Calu3 (cell line): ENCODE data around the gene SCAANT1. TPM values are rescaled to one million over a fixed set of nuclear protein-coding genes. Genes with fewer than 3 reads are reported as not detected.

ENCODE experiments used
- BruUV-seq: library from RNA; stranded (reverse); fragments of 400-500 nt; replicated peaks from 2 replicates; lab custom pipeline; 2021; lab: Mats Ljungman, UMichigan
- CTCF ChIA-PET: fragments of 300-600 bp; sonication (Branson Sonifier 250); formaldehyde crosslinking; loops from one replicate; lab custom pipeline; 2022; ENCODE audit warnings: antibody characterized with exemption; lab: Charles Lee
- DNase-seq: peaks from one replicate; pipeline ENCODE4 v3.0.0; 2022
- H3K27ac Mint-ChIP-seq: one replicate; pipeline ENCODE4 v1.8.0; 2022; ENCODE audit warnings: mixed read lengths; ENCODE audit not compliant: unreplicated experiment
- H3K27me3 Mint-ChIP-seq: one replicate; pipeline ENCODE4 v1.8.0; 2022; ENCODE audit warnings: mixed read lengths; ENCODE audit not compliant: unreplicated experiment
- H3K36me3 Mint-ChIP-seq: one replicate; pipeline ENCODE4 v1.8.0; 2022; ENCODE audit warnings: mild to moderate bottlenecking, moderate library complexity, mixed read lengths; ENCODE audit not compliant: insufficient read depth, unreplicated experiment
- H3K4me1 Mint-ChIP-seq: one replicate; pipeline ENCODE4 v1.8.0; 2022; ENCODE audit warnings: mild to moderate bottlenecking, low read depth, mixed read lengths; ENCODE audit not compliant: unreplicated experiment
- H3K4me3 Mint-ChIP-seq: one replicate; pipeline ENCODE4 v1.8.0; 2022; ENCODE audit warnings: mild to moderate bottlenecking, low read depth, moderate library complexity, mixed read lengths; ENCODE audit not compliant: unreplicated experiment
- H3K9me3 Mint-ChIP-seq: one replicate; pipeline ENCODE4 v1.8.0; 2022; ENCODE audit warnings: low read depth, mixed read lengths; ENCODE audit not compliant: unreplicated experiment
- CTCF ChIP-seq: fragments of 200-600 bp; IDR thresholded peaks from one replicate; pipeline ENCODE4 v1.8.0; 2022; ENCODE audit warnings: antibody characterized with exemption; ENCODE audit not compliant: unreplicated experiment
- intact Hi-C: fragments of 100-400 bp; cut with micrococcal nuclease; formaldehyde crosslinking; loops from one replicate; pipeline ENCODE4 v1.10.0; 2022; ENCODE audit not compliant: unreplicated experiment
- total RNA-seq: library from RNA; stranded (reverse); gene quantifications from 2 replicates; pipeline ENCODE4 v1.2.3, GENCODE V29; 2022

SCAANT1 gene
- total RNA-seq, 1 experiment from 2014 or later = not detected

- Mint-ChIP-seq H3K36me3 (no peaks in the 10 kb centered on the region), H3K9me3 (no peaks in the 10 kb centered on the region), H3K4me3 (no peak overlapping the region), H3K27ac (no peak overlapping the region), H3K27me3 (no peaks in the 10 kb centered on the region), H3K4me1 (no peaks in the 10 kb centered on the region)
- no peak for DNase-seq
- CTCF ChIA-PET = no interaction called here
- no peak for TF ChIP-seq CTCF
- no TSS peak for BruUV-seq
- intact Hi-C loops = no loop called here
Observed at GRCh38 chr3:63886858-63887257, 25.3 kb downstream of the SCAANT1 start.

- no peaks in the 10 kb centered on the region for H3K36me3 Mint-ChIP-seq
- TF ChIP-seq CTCF = no peak
- no peaks in the 10 kb centered on the region for H3K9me3 Mint-ChIP-seq
- H3K4me3 Mint-ChIP-seq = no peak overlapping the region
- no peak overlapping the region for H3K27ac Mint-ChIP-seq
- CTCF ChIA-PET = no interaction called here
- H3K4me1 Mint-ChIP-seq = peaks cover 10% of the 10 kb centered on the region
- no peak for DNase-seq
- no peaks in the 10 kb centered on the region for H3K27me3 Mint-ChIP-seq
- intact Hi-C loops = no loop called here
- BruUV-seq = no TSS peak
Observed at GRCh38 chr3:63880653-63881052, 31.5 kb downstream of the SCAANT1 start.

DNA sequence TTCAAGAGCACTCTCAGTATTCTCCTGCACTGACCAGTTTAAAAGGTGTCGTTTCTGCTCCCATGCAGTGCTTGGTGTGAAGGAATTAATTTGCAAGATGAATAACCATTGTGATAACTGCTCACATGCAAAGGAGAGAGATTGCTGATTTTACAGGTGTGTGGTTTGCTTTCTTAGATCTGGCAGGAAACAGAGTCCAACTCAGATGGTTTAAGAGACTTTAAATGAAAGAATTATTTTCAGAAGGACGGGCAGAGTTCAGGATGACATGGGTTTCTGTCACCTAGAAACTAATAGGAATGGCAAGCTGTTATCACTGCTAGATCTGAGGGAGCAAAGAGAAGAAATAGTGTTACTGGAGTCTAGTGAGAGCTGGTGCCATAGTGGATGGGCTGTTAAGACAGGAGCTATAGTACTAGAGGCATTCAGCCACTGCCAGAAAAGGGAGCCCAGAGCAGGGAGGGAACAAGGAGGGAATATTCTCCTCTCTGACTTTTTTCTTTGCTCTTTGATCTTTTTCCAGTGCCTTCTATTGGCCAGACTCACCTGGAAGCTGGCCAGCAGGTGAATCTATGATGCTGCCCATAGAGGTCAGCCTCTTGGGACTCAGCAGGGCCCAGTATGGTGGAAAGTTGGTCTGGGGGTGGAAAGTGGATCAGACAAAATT is 33.7 kb downstream of the SCAANT1 start:
- CTCF ChIA-PET = no interaction called here
- H3K36me3 Mint-ChIP-seq = no peaks in the 10 kb centered on the region

GRCh38 chr3:63877737-63878393 is 34.3 kb downstream of the SCAANT1 start:
- Mint-ChIP-seq H3K4me3 (no peak overlapping the region), H3K36me3 (no peaks in the 10 kb centered on the region), H3K27me3 (no peaks in the 10 kb centered on the region), H3K27ac (no peak overlapping the region), H3K9me3 (no peaks in the 10 kb centered on the region), H3K4me1 (peaks cover 10% of the 10 kb centered on the region)
- CTCF ChIA-PET = no interaction called here
- no peak for TF ChIP-seq CTCF
- DNase-seq = no peak
- intact Hi-C loops = no loop called here
- BruUV-seq = no TSS peak

More for the DNA sequence above, 33.7 kb downstream of the SCAANT1 start:
- peak; percentile 4 for DNase-seq
- no peaks in the 10 kb centered on the region for H3K9me3 Mint-ChIP-seq
- no peak overlapping the region for H3K27ac Mint-ChIP-seq
- H3K4me1 Mint-ChIP-seq = peaks cover 10% of the 10 kb centered on the region
- H3K27me3 Mint-ChIP-seq = no peaks in the 10 kb centered on the region
- no peak for TF ChIP-seq CTCF
- intact Hi-C loops = no loop called here
- no TSS peak for BruUV-seq
- no peak overlapping the region for H3K4me3 Mint-ChIP-seq
